Fibroblast of the aortic adventitia (primary cell): ENCODE results near the gene RAPGEF3. TPM values are rescaled to one million over a fixed set of nuclear protein-coding genes. Genes with fewer than 3 reads are reported as not detected.

Source experiments
- DNase-seq: peaks from one replicate; pipeline ENCODE4 v3.0.0-alpha.2; 2010; ENCODE audit warnings: low read depth
- H3K4me3 ChIP-seq: 2 replicates; pipeline ENCODE4 v1.5.1; 2011; ENCODE audit warnings: low read depth, mild to moderate bottlenecking, control low read depth, low read length, moderate library complexity
- CTCF ChIP-seq: IDR thresholded peaks from 2 replicates; pipeline ENCODE4 v1.5.1; 2011; ENCODE audit warnings: mild to moderate bottlenecking, low read length, control low read depth, inconsistent platforms; ENCODE audit not compliant: insufficient read depth
- total RNA-seq: library from RNA; depleted of rRNA; stranded (reverse); fragments of >200 nt; gene quantifications from 2 replicates; pipeline ENCODE4 v1.2.3, GENCODE V29; 2012; ENCODE audit warnings: low replicate concordance

The RAPGEF3 gene
- total RNA-seq, 1 donor: 5.2 TPM

- peak overlapping the region; percentile 66 for H3K4me3 ChIP-seq
- no peak for TF ChIP-seq CTCF
- DNase-seq: no peak
Observed at GRCh38 chr12:47772738-47773061, 14.0 kb upstream of the RAPGEF3 start.

- no peak for DNase-seq
Observed at GRCh38 chr12:47772094-47772660, 13.5 kb upstream of the RAPGEF3 start.

GRCh38 chr12:47771304-47771703 is 12.6 kb upstream of the RAPGEF3 start:
- no peak for TF ChIP-seq CTCF
- no peak overlapping the region for H3K4me3 ChIP-seq
- no peak for DNase-seq

More at GRCh38 chr12:47772094-47772660, 13.5 kb upstream of the RAPGEF3 start:
- H3K4me3 ChIP-seq: no peak overlapping the region
- TF ChIP-seq CTCF: no peak

GRCh38 chr12:47770086-47770726 is 11.5 kb upstream of the RAPGEF3 start:
- DNase-seq: peak; percentile 67
- TF ChIP-seq CTCF: no peak
- H3K4me3 ChIP-seq: no peak overlapping the region

GRCh38 chr12:47769234-47770085 is 10.8 kb upstream of the RAPGEF3 start:
- TF ChIP-seq CTCF: no peak
- H3K4me3 ChIP-seq: no peak overlapping the region
- DNase-seq: no peak

GRCh38 chr12:47768323-47768811 is 9.7 kb upstream of the RAPGEF3 start:
- DNase-seq: no peak
- TF ChIP-seq CTCF: no peak
- H3K4me3 ChIP-seq: no peak overlapping the region
